Left hindlimb (tissue), 1 donor: ENCODE data around the gene PDCD2.
"Not testable (repeated sequence)": the region's sequence is repeated elsewhere in the genome, so short reads cannot be mapped to it uniquely, and the experiment has no call there.

ENCODE experiments used
- DNase-seq: peaks from one replicate; pipeline ENCODE4 v3.0.0-alpha.2; 2018

PDCD2 gene

GRCh38 chr6:170545405-170545804 is 39.0 kb downstream of the PDCD2 start:
- DNase-seq: no peak

- DNase-seq: no peak
Measured at GRCh38 chr6:170542031-170542719, 42.3 kb downstream of the PDCD2 start.

GRCh38 chr6:170537329-170537728 is 47.1 kb downstream of the PDCD2 start:
- DNase-seq: no peak

GRCh38 chr6:170536671-170537070 is 47.8 kb downstream of the PDCD2 start:
- DNase-seq: no peak

GRCh38 chr6:170535004-170535403 is 49.4 kb downstream of the PDCD2 start:
- DNase-seq: no peak

GRCh38 chr6:170533792-170534191 is 50.6 kb downstream of the PDCD2 start:
- DNase-seq: no peak

DNA sequence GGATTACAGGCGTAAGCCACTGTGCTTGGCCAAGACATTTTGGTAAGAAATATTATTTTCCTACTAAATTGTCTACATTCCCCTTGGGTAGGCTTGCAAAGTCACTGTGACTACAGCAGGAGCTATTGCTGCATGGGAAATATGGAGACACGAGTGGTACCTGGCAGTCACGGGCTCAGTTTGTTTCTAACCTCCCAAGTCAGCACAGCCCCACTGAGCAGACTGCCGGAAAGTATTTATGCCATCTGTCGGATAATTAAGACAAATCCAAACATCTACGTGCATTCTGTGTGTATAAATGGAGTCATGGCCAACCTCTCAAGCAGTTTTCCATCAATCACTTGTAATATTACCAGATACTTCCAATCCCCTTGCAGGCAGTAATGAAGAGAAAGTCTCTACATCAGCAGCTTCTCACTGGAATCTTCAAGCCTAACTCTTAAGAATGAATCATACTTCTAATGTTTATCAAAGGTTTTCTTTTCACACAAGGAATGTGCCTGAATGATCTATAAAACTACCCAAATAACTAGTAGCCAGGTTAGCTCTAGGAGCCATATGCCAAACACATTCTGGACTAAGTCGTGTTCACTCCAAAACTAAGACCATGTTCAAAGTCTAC is 51.5 kb downstream of the PDCD2 start:
- no peak for DNase-seq

DNA sequence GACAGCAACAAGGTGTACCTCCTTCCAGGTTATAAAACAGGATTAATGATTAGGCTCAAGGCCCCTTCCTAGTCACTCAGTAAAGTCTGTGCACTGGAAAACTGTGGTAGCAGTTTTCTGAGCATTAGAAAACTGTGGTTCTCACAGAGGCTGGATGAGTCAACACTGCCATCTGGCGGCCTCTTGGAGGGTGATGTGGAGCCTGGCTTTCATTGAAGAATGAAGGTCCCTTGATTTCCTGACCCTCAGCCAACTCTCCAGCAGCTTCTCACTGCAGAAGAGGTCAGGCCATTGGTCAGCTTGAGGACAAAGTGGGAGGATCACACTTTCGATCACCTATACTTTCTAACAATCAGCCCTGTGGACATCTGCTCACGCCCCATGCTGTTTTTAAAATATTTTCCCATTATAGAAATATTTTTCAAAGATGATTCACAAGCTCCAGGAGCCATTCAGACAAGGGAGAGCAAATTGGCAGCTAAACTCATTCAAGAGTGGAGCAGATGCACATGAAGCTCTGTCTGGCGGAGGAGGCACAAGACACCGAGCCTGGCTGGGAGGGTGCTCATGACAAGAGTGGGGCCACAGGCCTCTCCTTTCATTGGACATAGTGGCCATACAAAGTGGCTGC is 54.5 kb downstream of the PDCD2 start:
- DNase-seq: peak; percentile 73

DNA sequence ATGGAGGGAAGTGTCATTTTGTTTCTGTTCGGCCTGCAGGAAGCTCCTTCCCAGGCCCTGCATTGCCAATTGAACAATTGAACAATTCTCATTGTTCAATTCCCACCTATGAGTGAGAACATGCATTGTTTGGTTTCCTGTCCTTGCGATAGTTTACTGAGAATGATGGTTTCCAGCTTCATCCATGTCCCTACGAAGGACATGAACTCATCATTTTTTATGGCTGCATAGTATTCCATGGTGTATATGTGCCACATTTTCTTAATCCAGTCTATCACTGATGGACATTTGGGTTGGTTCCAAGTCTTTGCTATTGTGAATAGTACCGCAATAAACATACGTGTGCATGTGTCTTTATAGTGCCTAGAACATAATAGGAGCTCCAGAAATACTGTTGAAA is 56.4 kb downstream of the PDCD2 start:
- DNase-seq: not testable (repeated sequence)

DNA sequence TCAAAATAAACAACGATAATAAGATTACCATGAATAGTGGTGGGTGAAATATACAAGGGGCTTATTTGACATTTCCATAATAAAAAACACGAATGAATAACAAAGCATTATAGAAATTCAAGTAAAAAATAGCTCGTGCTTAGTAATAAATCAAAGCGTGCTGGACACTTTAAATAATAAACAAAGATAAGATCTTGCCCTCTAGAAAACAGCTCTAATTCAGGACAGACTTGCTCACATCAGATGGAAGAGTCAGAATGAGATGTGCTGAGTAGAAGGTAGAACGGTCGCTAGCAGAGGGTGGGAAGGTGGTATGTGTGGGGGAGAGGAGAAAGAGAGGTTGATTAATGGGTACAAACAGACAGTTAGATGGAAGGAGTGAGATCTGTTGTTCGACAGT is 58.6 kb downstream of the PDCD2 start:
- no peak for DNase-seq
